Lung (tissue), 12 donors: ENCODE data around the gene RINT1. TPM values are rescaled to one million over a fixed set of nuclear protein-coding genes. Genes with fewer than 3 reads are reported as not detected.
"Not testable (repeated sequence)": the region's sequence is repeated elsewhere in the genome, so short reads cannot be mapped to it uniquely, and the experiment has no call there.

Source experiments
- ATAC-seq: fragments of 200-7000 bp; cut with Tn5 transposase; one replicate; pipeline ENCODE4 v1.9.1; 2020; ENCODE audit warnings: moderate number of reproducible peaks; ENCODE audit not compliant: insufficient read depth, low FRiP score
- DNase-seq, 3 donors: peaks; one replicate each; pipeline ENCODE4 v3.0.0-alpha.2; 2013 to 2017
- H3K27ac ChIP-seq, 2 donors: one replicate each; pipeline ENCODE4 v1.5.1; 2013; ENCODE audit warnings: mild to moderate bottlenecking in 2 of 2, moderate library complexity in 2 of 2, control low read depth in 1 of 2, inconsistent platforms in 1 of 2, low read depth in 1 of 2, low read length in 1 of 2
- H3K27me3 ChIP-seq, 3 donors: one replicate each; pipeline ENCODE4 v1.5.1; 2013; ENCODE audit warnings: low read length in 2 of 3; ENCODE audit not compliant: control insufficient read depth in 3 of 3, insufficient read depth in 3 of 3
- H3K36me3 ChIP-seq, 4 donors: one replicate each; pipeline ENCODE4 v1.5.1; 2013; ENCODE audit warnings: low read length in 4 of 4, mild to moderate bottlenecking in 1 of 4, moderate library complexity in 1 of 4; ENCODE audit not compliant: control insufficient read depth in 4 of 4, insufficient read depth in 4 of 4
- H3K4me1 ChIP-seq, 5 donors: one replicate each; pipeline ENCODE4 v1.5.1; 2013; ENCODE audit warnings: low read length in 5 of 5, mild to moderate bottlenecking in 2 of 5, moderate library complexity in 1 of 5; ENCODE audit not compliant: control insufficient read depth in 5 of 5, insufficient read depth in 5 of 5
- H3K4me3 ChIP-seq: one replicate; pipeline ENCODE4 v1.5.1; 2013; ENCODE audit warnings: mild to moderate bottlenecking, control low read depth, moderate library complexity
- H3K9ac ChIP-seq, 2 donors: one replicate each; pipeline ENCODE4 v1.5.1; 2013; ENCODE audit warnings: low read length in 2 of 2, control low read depth in 1 of 2; ENCODE audit not compliant: insufficient read depth in 1 of 2
- H3K9me3 ChIP-seq, 4 donors: one replicate each; pipeline ENCODE4 v1.5.1; 2013; ENCODE audit warnings: low read length in 3 of 4, mild to moderate bottlenecking in 1 of 4, moderate library complexity in 1 of 4; ENCODE audit not compliant: control insufficient read depth in 4 of 4, insufficient read depth in 3 of 4
- CTCF ChIP-seq: IDR thresholded peaks from 2 replicates; pipeline ENCODE4 v1.5.1; 2012; ENCODE audit warnings: mild to moderate bottlenecking; ENCODE audit errors: control extremely low read depth, extremely low read depth
- WGBS, 2 donors: extraction: QIAGEN DNeasy Blood & Tissue Kit; methylation state at CpG; one replicate each; pipeline ENCODE4 v1.1.7; 2013; 5-methylcytosine and 5-hydroxymethylcytosine counted together
- polyA plus RNA-seq, 2 donors: library from polyadenylated mRNA; stranded (reverse); fragments of 200-250 nt; gene quantifications; one replicate each; pipeline ENCODE4 v1.2.1, GENCODE V29; 2013
- total RNA-seq, 2 donors: library from RNA; depleted of rRNA in 1 of 2; stranded (reverse); fragments of >200 nt in 1 of 2; gene quantifications; one replicate each; pipeline ENCODE4 v1.2.1, GENCODE V29; 2014 to 2021
- donor health status: control.
- donor health status: control.
- donor health status: Bipolar disorder and iron deficiency.
- donor health status: healthy.
- donor health status: DM: yes; HTN: yes; CAD: no.

Gene RINT1
- total and polyA plus RNA-seq, 4 donors = 8.4 to 21.9 (median 18.1) TPM

DNA sequence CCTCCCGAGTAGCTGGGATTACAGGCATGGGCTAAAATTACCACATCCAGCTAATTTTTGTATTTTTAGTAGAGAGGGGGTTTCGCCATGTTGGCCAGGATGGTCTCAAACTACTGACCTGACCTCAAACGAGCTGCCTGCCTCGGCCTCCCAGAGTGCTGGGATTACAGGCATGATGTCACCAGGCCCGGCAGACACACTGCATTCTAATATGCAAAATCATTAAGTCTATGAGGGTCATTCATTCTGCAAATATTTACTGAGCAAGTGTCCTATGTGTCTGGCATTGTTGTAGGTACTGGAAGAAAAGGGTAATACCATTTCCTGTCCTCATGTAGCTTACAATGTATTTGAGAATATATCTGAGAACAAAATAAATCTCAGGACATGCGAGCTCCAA is 12.6 kb upstream of the RINT1 start:
- ATAC-seq = no peak
- H3K4me1 ChIP-seq = peaks cover 0 to 4% (median 3%) of the 10 kb centered on the region in 5 donors
- TF ChIP-seq CTCF = no peak
- H3K36me3 ChIP-seq = peaks cover 0 to 7% (median 2%) of the 10 kb centered on the region in 4 donors
- no peaks in the 10 kb centered on the region for H3K27me3 ChIP-seq
- WGBS, 2 donors = 91 to 93% methylated on average over 6 of the region's 6 CpGs
- H3K27ac ChIP-seq = no peak overlapping the region
- H3K4me3 ChIP-seq = no peak overlapping the region
- DNase-seq = no peak
- no peak overlapping the region for H3K9ac ChIP-seq
- no peaks in the 10 kb centered on the region for H3K9me3 ChIP-seq

- H3K36me3 ChIP-seq, DNase-seq, ATAC-seq, H3K4me1 ChIP-seq, H3K9ac ChIP-seq, H3K27ac ChIP-seq, H3K4me3 ChIP-seq, H3K9me3 ChIP-seq, H3K27me3 ChIP-seq: not testable (repeated sequence)
- 94 to 95% methylated on average over 7 of the region's 7 CpGs for WGBS, 2 donors
These were observed 11.4 kb upstream of the RINT1 start for GRCh38 chr7:105520620-105521019.

- Histone ChIP-seq H3K27me3 (no peaks in the 10 kb centered on the region), H3K9ac (peak overlapping the region; percentile 67 to 76), H3K4me3 (peak overlapping the region; percentile 86), H3K9me3 (no peaks in the 10 kb centered on the region), H3K4me1 (peaks cover 0 to 4% (median 3%) of the 10 kb centered on the region in 5 donors), H3K27ac (peak overlapping the region; percentile 85 to 89), H3K36me3 (peaks cover 0 to 7% (median 2%) of the 10 kb centered on the region in 4 donors)
- TF ChIP-seq CTCF = no peak
- ATAC-seq = peak; percentile 50
- WGBS, 2 donors = 11 to 15% methylated on average over 25 of the region's 25 CpGs
- DNase-seq = peak; percentile 76 to 82 (median 81)
These were observed 10.8 kb upstream of the RINT1 start for GRCh38 chr7:105521027-105521716.

GRCh38 chr7:105521717-105522463 is 10.1 kb upstream of the RINT1 start, which contains the start of gene PUS7:
Gene PUS7, minus strand, starts transcription at chr7:105522271. Its CDS starts 13,759 bp downstream, at chr7:105508512.
- DNase-seq (peak; percentile 92 to 96 (median 93)), ATAC-seq (peak; percentile 95)
- Histone ChIP-seq H3K4me1 (peaks cover 0 to 4% (median 3%) of the 10 kb centered on the region in 5 donors), H3K9me3 (no peaks in the 10 kb centered on the region), H3K9ac (peak within 1 kb of the TSS; percentile 76 to 95), H3K27ac (peak within 1 kb of the TSS; percentile 88 to 89), H3K27me3 (no peaks in the 10 kb centered on the region), H3K36me3 (peaks cover 0 to 7% (median 2%) of the 10 kb centered on the region in 4 donors), H3K4me3 (peak within 1 kb of the TSS; percentile 86)
- WGBS, 2 donors = 0% methylated on average over 87 to 96 of the region's 96 CpGs
- no peak for TF ChIP-seq CTCF

GRCh38 chr7:105524423-105524822 is 7.6 kb upstream of the RINT1 start:
- not testable (repeated sequence) for H3K36me3 ChIP-seq, H3K27ac ChIP-seq, H3K4me3 ChIP-seq, DNase-seq, H3K4me1 ChIP-seq, H3K27me3 ChIP-seq, H3K9ac ChIP-seq, H3K9me3 ChIP-seq, ATAC-seq
- WGBS, 2 donors = 92 to 96% methylated on average over 11 of the region's 11 CpGs
